Neural cell (in vitro differentiated cells): Measurements from ENCODE around the gene EVL. TPM values are rescaled to one million over a fixed set of nuclear protein-coding genes. Genes with fewer than 3 reads are reported as not detected.

Experiments
- H2AFZ ChIP-seq: fragments of 200-600, 300-800 bp; sonication (generic), shearing (Covaris generic); 2 replicates; pipeline ENCODE4 v1.6.0; 2014; ENCODE audit warnings: low read depth, mild to moderate bottlenecking, antibody characterized with exemption, low read length, moderate library complexity
- H3F3A ChIP-seq: fragments of 200-600 bp; shearing (Covaris generic); 2 replicates; pipeline ENCODE4 v1.6.1; 2016; ENCODE audit warnings: mild to moderate bottlenecking, moderate library complexity, mixed read lengths, antibody characterized with exemption, low read length; ENCODE audit not compliant: insufficient read depth, poor library complexity, severe bottlenecking
- H3K27ac ChIP-seq: fragments of 200-600, 300-800 bp; sonication (generic), shearing (Covaris generic); 2 replicates; pipeline ENCODE4 v1.5.1; 2014; ENCODE audit warnings: mild to moderate bottlenecking, low read length, moderate library complexity
- H3K27me3 ChIP-seq: fragments of 300-800, 200-600 bp; sonication (generic), shearing (Covaris generic); 2 replicates; pipeline ENCODE4 v1.6.0; 2014; ENCODE audit warnings: mild to moderate bottlenecking, low read depth, low read length, moderate library complexity; ENCODE audit not compliant: insufficient read depth
- H3K36me3 ChIP-seq: fragments of 300-800, 200-600 bp; sonication (generic), shearing (Covaris generic); 2 replicates; pipeline ENCODE4 v1.5.1; 2014; ENCODE audit warnings: mild to moderate bottlenecking, antibody characterized with exemption, low read length, moderate library complexity; ENCODE audit not compliant: insufficient read depth
- H3K4me2 ChIP-seq: fragments of 300-800, 200-600 bp; sonication (generic), shearing (Covaris generic); 2 replicates; pipeline ENCODE4 v1.6.0; 2014; ENCODE audit warnings: mild to moderate bottlenecking, low read length
- H3K4me3 ChIP-seq: fragments of 300-800, 200-600 bp; sonication (generic), shearing (Covaris generic); 2 replicates; pipeline ENCODE4 v1.5.1; 2014; ENCODE audit warnings: mild to moderate bottlenecking, low read length, moderate library complexity
- H3K79me2 ChIP-seq: fragments of 200-600 bp; shearing (Covaris generic); replicated peaks from 2 replicates; pipeline ENCODE4 v1.6.0; 2014; ENCODE audit warnings: mild to moderate bottlenecking, low read length, moderate library complexity; ENCODE audit not compliant: insufficient read depth
- H3K9ac ChIP-seq: fragments of 300-800, 200-600 bp; sonication (generic), shearing (Covaris generic); 2 replicates; pipeline ENCODE4 v1.6.1; 2016; ENCODE audit warnings: mild to moderate bottlenecking, low read length, mixed read lengths
- H3K9me2 ChIP-seq: fragments of 200-600 bp; shearing (Covaris generic); 2 replicates; pipeline ENCODE4 v1.6.1; 2016; ENCODE audit warnings: mild to moderate bottlenecking, low read length, mixed read lengths; ENCODE audit not compliant: insufficient read depth
- H3K9me3 ChIP-seq: fragments of 200-600, 300-800 bp; sonication (generic), shearing (Covaris generic); 2 replicates; pipeline ENCODE4 v1.6.1; 2016; ENCODE audit warnings: mild to moderate bottlenecking, mixed run types, low read length, moderate library complexity, mixed read lengths
- H4K20me1 ChIP-seq: fragments of 200-600 bp; shearing (Covaris generic); 2 replicates; pipeline ENCODE4 v1.6.1; 2016; ENCODE audit warnings: mild to moderate bottlenecking, mixed run types; ENCODE audit not compliant: insufficient read depth
- EP300 ChIP-seq: fragments of 450-650 bp; conservative IDR thresholded peaks from 2 replicates; pipeline ENCODE4 v1.6.1; 2014; ENCODE audit warnings: antibody characterized with exemption, mild to moderate bottlenecking, moderate library complexity; ENCODE audit not compliant: poor library complexity, severe bottlenecking
- EZH2 ChIP-seq: fragments of 200-600, 300-800 bp; shearing (Covaris generic), sonication (generic); IDR thresholded peaks from 2 replicates; pipeline ENCODE4 v1.6.1; 2014; ENCODE audit warnings: antibody characterized with exemption, low read length, borderline replicate concordance, mild to moderate bottlenecking; ENCODE audit not compliant: insufficient read depth, poor library complexity, severe bottlenecking
- MXI1 ChIP-seq: fragments of 450-650 bp; conservative IDR thresholded peaks from 2 replicates; pipeline ENCODE4 v1.6.1; 2014; ENCODE audit warnings: antibody characterized with exemption, mild to moderate bottlenecking; ENCODE audit not compliant: poor library complexity, severe bottlenecking
- POLR2AphosphoS5 ChIP-seq: IDR thresholded peaks from 2 replicates; pipeline ENCODE4 v1.6.1; 2012
- RAD21 ChIP-seq: fragments of 450-650 bp; conservative IDR thresholded peaks from 2 replicates; pipeline ENCODE4 v1.6.1; 2014; ENCODE audit warnings: antibody characterized with exemption, mild to moderate bottlenecking, moderate library complexity
- SMC3 ChIP-seq: fragments of 450-650 bp; conservative IDR thresholded peaks from 2 replicates; pipeline ENCODE4 v1.6.1; 2014; ENCODE audit warnings: antibody characterized with exemption, mild to moderate bottlenecking, moderate library complexity; ENCODE audit not compliant: poor library complexity
- TAF1 ChIP-seq: IDR thresholded peaks from 2 replicates; pipeline ENCODE4 v1.6.1; 2012; ENCODE audit warnings: low read depth
- polyA plus RNA-seq: library from polyadenylated mRNA; depleted of rRNA; stranded (reverse); fragments of >200 nt; gene quantifications from 2 replicates; pipeline ENCODE4 v1.2.3, GENCODE V29; 2014
- TF ChIP-seq, protein P1 (sequence below): IDR thresholded peaks from 2 replicates; pipeline ENCODE4 v1.6.1; 2012; ENCODE audit warnings: borderline replicate concordance
- TF ChIP-seq, protein P2 (sequence below): fragments of 450-650 bp; IDR thresholded peaks from 2 replicates; pipeline ENCODE4 v1.5.1; 2014; ENCODE audit warnings: antibody characterized with exemption, mild to moderate bottlenecking, moderate library complexity; ENCODE audit not compliant: poor library complexity, severe bottlenecking

Gene EVL
- polyA plus RNA-seq, 1 donor from 2014 or later, result 387 TPM

DNA sequence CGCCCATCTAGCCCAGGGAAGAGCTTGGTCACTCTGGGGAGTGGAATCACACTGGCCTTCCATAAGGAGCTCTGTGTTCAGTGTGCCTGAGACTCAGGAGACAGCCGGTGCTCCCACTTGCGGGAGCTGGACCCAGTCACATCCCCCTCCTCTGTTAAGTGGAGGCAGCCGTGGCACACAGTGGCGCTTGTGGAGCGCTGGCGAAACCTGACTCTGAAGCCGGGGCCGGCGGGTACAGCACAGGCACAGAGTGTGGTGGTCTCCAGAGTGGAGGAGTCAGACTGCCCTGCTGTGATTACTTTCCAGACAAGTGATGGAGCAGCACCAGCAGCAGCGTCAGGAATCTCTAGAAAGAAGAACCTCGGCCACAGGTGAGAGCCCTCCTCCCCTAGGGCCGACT, 61.2 kb downstream of the EVL start:
- Histone ChIP-seq H3K79me2 (no peaks in the 10 kb centered on the region), H2AFZ (no peak overlapping the region), H3K9me3 (no peaks in the 10 kb centered on the region), H3K4me2 (no peak overlapping the region), H3K27me3 (no peaks in the 10 kb centered on the region), H3K27ac (no peak overlapping the region), H3K4me3 (no peak overlapping the region), H4K20me1 (no peaks in the 10 kb centered on the region), H3K36me3 (peaks cover 17% of the 10 kb centered on the region), H3K9me2 (no peaks in the 10 kb centered on the region), H3F3A (no peaks in the 10 kb centered on the region), H3K9ac (no peak overlapping the region)
- TF ChIP-seq RAD21 (no peak), SMC3 (no peak), TAF1 (no peak), EZH2 (no peak), POLR2AphosphoS5 (no peak), MXI1 (no peak), EP300 (no peak)
- TF ChIP-seq, protein P1, sequence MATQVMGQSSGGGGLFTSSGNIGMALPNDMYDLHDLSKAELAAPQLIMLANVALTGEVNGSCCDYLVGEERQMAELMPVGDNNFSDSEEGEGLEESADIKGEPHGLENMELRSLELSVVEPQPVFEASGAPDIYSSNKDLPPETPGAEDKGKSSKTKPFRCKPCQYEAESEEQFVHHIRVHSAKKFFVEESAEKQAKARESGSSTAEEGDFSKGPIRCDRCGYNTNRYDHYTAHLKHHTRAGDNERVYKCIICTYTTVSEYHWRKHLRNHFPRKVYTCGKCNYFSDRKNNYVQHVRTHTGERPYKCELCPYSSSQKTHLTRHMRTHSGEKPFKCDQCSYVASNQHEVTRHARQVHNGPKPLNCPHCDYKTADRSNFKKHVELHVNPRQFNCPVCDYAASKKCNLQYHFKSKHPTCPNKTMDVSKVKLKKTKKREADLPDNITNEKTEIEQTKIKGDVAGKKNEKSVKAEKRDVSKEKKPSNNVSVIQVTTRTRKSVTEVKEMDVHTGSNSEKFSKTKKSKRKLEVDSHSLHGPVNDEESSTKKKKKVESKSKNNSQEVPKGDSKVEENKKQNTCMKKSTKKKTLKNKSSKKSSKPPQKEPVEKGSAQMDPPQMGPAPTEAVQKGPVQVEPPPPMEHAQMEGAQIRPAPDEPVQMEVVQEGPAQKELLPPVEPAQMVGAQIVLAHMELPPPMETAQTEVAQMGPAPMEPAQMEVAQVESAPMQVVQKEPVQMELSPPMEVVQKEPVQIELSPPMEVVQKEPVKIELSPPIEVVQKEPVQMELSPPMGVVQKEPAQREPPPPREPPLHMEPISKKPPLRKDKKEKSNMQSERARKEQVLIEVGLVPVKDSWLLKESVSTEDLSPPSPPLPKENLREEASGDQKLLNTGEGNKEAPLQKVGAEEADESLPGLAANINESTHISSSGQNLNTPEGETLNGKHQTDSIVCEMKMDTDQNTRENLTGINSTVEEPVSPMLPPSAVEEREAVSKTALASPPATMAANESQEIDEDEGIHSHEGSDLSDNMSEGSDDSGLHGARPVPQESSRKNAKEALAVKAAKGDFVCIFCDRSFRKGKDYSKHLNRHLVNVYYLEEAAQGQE, result no peak
- TF ChIP-seq, protein P2, sequence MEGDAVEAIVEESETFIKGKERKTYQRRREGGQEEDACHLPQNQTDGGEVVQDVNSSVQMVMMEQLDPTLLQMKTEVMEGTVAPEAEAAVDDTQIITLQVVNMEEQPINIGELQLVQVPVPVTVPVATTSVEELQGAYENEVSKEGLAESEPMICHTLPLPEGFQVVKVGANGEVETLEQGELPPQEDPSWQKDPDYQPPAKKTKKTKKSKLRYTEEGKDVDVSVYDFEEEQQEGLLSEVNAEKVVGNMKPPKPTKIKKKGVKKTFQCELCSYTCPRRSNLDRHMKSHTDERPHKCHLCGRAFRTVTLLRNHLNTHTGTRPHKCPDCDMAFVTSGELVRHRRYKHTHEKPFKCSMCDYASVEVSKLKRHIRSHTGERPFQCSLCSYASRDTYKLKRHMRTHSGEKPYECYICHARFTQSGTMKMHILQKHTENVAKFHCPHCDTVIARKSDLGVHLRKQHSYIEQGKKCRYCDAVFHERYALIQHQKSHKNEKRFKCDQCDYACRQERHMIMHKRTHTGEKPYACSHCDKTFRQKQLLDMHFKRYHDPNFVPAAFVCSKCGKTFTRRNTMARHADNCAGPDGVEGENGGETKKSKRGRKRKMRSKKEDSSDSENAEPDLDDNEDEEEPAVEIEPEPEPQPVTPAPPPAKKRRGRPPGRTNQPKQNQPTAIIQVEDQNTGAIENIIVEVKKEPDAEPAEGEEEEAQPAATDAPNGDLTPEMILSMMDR, result no peak

DNA sequence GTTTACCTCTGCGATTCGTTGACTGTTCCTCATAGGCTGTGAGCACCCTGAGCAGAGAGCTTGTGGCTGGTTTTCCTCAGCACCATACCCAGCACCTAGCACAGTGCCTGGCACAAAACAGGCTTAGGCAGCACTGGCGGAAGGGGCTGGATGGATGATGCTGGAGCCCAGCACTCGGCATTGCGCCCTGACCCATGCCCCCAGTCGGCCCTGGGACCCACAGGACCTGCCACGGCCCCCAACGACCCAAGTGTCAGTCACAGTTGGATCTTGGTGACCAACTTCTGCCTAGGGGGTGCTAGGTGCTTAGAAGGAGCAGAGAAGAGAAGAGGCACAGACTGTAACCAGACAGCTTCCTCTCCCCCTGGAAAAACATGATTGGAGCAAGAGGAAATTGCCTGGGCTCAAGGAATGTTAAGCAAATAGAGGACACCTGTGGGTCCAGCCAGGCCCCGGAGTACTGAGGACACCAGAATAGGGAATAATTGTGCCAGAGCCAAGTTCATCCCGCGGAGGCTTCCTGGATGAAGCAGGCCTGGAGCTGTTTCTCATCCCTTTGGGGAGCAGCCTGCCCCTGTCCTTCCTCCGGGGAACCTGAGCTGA, 62.7 kb downstream of the EVL start:
- Histone ChIP-seq H3K36me3 (peaks cover 17% of the 10 kb centered on the region), H3K4me3 (no peak overlapping the region)

More for the DNA sequence above, 62.7 kb downstream of the EVL start:
- no peaks in the 10 kb centered on the region for H3K79me2 ChIP-seq
- H3K27ac ChIP-seq, result no peak overlapping the region
- no peaks in the 10 kb centered on the region for H3F3A ChIP-seq
- no peak overlapping the region for H2AFZ ChIP-seq
- H4K20me1 ChIP-seq, result no peaks in the 10 kb centered on the region
- H3K27me3 ChIP-seq, result no peaks in the 10 kb centered on the region
- no peak overlapping the region for H3K9ac ChIP-seq
- TF ChIP-seq SMC3 (no peak), EZH2 (no peak), RAD21 (no peak), EP300 (no peak), POLR2AphosphoS5 (no peak), TAF1 (no peak), MXI1 (no peak)
- TF ChIP-seq, protein P2, result no peak
- TF ChIP-seq, protein P1, result no peak
- no peak overlapping the region for H3K4me2 ChIP-seq
- H3K9me3 ChIP-seq, result no peaks in the 10 kb centered on the region
- no peaks in the 10 kb centered on the region for H3K9me2 ChIP-seq
